ENCODE data around the gene PLXNA4.

The PLXNA4 gene

DNA sequence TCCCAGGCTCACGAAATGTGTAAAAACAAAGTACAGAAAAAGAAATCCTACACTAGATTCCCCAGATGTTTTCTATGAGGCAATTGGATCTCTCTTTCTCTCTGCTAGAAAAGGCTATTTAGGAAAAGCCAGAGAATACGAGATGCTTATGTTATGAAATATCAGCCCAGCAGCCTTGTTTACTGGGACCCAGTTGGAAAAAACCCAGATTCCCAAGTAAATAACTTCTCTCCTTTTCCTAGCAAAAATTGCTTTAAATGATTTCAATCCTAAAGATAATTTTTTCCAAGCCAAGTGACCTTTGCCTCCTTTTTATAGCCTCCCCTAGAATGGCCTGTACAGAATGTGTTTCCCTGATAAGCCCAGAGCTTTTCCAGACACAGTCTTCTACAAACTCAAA is 199.3 kb downstream of the PLXNA4 start:
- H3K9ac ChIP-seq (ENCODE audit: low read length): no peak overlapping the region
- no peak overlapping the region for H3K4me3 ChIP-seq (ENCODE audit: low read length)
- no peaks in the 10 kb centered on the region for H4K20me1 ChIP-seq (ENCODE audit: insufficient read depth, low read length)
- no peaks in the 10 kb centered on the region for H3K79me2 ChIP-seq (ENCODE audit: low read length)
- H3K27me3 ChIP-seq (ENCODE audit: low read depth, low read length): peaks cover 36% of the 10 kb centered on the region
- no peak overlapping the region for H3K4me2 ChIP-seq (ENCODE audit: low read length)
- H3K9me3 ChIP-seq (ENCODE audit: insufficient read depth, low read length): no peaks in the 10 kb centered on the region
- TF ChIP-seq, protein P1, sequence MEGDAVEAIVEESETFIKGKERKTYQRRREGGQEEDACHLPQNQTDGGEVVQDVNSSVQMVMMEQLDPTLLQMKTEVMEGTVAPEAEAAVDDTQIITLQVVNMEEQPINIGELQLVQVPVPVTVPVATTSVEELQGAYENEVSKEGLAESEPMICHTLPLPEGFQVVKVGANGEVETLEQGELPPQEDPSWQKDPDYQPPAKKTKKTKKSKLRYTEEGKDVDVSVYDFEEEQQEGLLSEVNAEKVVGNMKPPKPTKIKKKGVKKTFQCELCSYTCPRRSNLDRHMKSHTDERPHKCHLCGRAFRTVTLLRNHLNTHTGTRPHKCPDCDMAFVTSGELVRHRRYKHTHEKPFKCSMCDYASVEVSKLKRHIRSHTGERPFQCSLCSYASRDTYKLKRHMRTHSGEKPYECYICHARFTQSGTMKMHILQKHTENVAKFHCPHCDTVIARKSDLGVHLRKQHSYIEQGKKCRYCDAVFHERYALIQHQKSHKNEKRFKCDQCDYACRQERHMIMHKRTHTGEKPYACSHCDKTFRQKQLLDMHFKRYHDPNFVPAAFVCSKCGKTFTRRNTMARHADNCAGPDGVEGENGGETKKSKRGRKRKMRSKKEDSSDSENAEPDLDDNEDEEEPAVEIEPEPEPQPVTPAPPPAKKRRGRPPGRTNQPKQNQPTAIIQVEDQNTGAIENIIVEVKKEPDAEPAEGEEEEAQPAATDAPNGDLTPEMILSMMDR (IDR thresholded peaks at IDR 0.05; ENCODE audit: low read depth, low read length): no peak
- TF ChIP-seq EZH2phosphoT487 (IDR thresholded peaks at IDR 0.05; ENCODE audit: low read depth): no peak
- no peaks in the 10 kb centered on the region for H3K4me1 ChIP-seq (ENCODE audit: low read length)
- no peaks in the 10 kb centered on the region for H3K36me3 ChIP-seq (replicated peaks; ENCODE audit: low read depth, low read length)
- H2AFZ ChIP-seq (ENCODE audit: low read depth, low read length): no peak overlapping the region
- H3K27ac ChIP-seq (ENCODE audit: low read length): no peak overlapping the region

DNA sequence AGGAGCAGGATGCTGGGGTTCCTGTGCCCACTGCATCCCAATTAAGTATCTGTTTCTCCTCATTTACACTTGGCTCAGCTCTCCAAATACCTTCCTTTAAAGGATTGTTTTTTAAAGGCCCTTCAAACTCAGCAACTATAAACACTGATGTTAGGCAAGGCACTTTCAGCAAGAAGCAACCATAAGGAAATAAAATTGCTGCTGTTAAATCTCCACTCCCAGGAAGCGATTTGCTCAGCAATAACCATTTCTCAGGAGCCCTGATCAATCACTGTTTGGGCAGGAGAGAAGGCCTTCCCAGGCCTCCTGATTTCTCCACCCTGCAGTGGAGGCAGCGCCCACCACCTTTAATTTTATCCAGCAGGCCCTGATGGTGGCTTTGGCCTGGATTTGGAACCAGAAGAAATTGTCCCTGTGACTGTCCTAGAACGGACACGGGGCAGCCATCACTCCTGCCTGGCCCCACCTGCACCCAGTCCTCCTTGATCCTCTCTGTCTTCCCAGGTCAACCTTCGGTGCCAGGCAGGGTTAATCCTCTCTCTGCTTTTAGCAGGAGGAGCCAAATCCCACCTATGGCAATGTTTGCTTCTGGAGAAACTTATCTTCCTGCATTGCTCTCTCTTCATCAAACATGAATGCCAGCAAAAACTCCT is 199.8 kb downstream of the PLXNA4 start:
- no peaks in the 10 kb centered on the region for H3K4me1 ChIP-seq (ENCODE audit: low read length)
- H3K9me3 ChIP-seq (ENCODE audit: insufficient read depth, low read length): no peaks in the 10 kb centered on the region
- no peaks in the 10 kb centered on the region for H3K36me3 ChIP-seq (replicated peaks; ENCODE audit: low read depth, low read length)
- no peak for TF ChIP-seq EZH2phosphoT487 (IDR thresholded peaks at IDR 0.05; ENCODE audit: low read depth)
- TF ChIP-seq, protein P1 (IDR thresholded peaks at IDR 0.05; ENCODE audit: low read depth, low read length): no peak
- H3K4me2 ChIP-seq (ENCODE audit: low read length): no peak overlapping the region
- H3K9ac ChIP-seq (ENCODE audit: low read length): no peak overlapping the region
- peaks cover 30% of the 10 kb centered on the region for H3K27me3 ChIP-seq (ENCODE audit: low read depth, low read length)
- H3K79me2 ChIP-seq (ENCODE audit: low read length): no peaks in the 10 kb centered on the region
- no peaks in the 10 kb centered on the region for H4K20me1 ChIP-seq (ENCODE audit: insufficient read depth, low read length)
- no peak overlapping the region for H3K27ac ChIP-seq (ENCODE audit: low read length)
- H2AFZ ChIP-seq (ENCODE audit: low read depth, low read length): no peak overlapping the region
- H3K4me3 ChIP-seq (ENCODE audit: low read length): no peak overlapping the region

DNA sequence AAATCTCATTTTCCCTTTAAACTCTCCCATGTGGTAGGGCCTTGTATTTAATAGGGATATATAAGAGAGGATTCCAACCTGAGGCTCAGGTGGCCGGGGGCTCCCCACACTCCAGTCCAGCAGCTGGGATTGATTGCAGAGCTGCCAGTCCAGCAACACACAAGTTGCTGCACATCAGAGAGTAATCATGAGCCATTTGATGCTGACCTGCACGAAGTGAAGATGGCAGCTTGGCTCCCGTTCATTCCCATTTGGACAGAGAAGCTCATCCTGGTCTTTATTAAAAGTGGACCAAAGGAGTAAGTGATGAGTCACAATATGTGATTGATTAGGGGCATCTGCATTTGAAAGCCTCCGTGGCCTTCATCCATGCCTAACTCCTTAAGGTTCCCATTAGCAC is 202.4 kb downstream of the PLXNA4 start:
- Histone ChIP-seq H3K4me1 (ENCODE audit: low read length) (no peaks in the 10 kb centered on the region), H3K9ac (ENCODE audit: low read length) (no peak overlapping the region)
- TF ChIP-seq EZH2phosphoT487 (IDR thresholded peaks at IDR 0.05; ENCODE audit: low read depth): no peak
- TF ChIP-seq, protein P1 (IDR thresholded peaks at IDR 0.05; ENCODE audit: low read depth, low read length): no peak

DNA sequence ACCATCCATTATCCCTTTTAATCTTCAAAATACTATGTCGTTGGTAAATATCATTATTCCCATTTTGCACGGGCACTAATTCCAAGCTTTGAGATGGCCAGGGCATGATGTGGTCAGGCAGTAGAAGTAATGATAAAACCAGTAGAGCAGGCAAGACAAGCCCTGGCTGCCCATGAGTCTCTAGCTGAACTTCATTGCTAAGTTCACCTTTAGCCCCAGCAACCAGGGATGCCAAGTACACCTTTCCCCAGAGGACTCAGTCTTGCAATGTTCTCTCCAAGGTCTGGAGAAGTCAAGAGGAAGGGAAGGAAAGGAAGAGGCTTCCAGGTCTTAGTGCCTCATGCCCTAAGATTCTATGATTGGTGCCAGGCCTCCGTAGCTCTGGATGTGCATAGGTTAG is 203.2 kb downstream of the PLXNA4 start:
- Histone ChIP-seq H3K4me3 (ENCODE audit: low read length) (no peak overlapping the region), H2AFZ (ENCODE audit: low read depth, low read length) (no peak overlapping the region), H4K20me1 (ENCODE audit: insufficient read depth, low read length) (no peaks in the 10 kb centered on the region), H3K9ac (ENCODE audit: low read length) (no peak overlapping the region), H3K27ac (ENCODE audit: low read length) (no peak overlapping the region), H3K4me1 (ENCODE audit: low read length) (no peaks in the 10 kb centered on the region), H3K36me3 (replicated peaks; ENCODE audit: low read depth, low read length) (no peaks in the 10 kb centered on the region), H3K4me2 (ENCODE audit: low read length) (no peak overlapping the region), H3K9me3 (ENCODE audit: insufficient read depth, low read length) (no peaks in the 10 kb centered on the region), H3K27me3 (ENCODE audit: low read depth, low read length) (peaks cover 34% of the 10 kb centered on the region), H3K79me2 (ENCODE audit: low read length) (no peaks in the 10 kb centered on the region)
- no peak for TF ChIP-seq EZH2phosphoT487 (IDR thresholded peaks at IDR 0.05; ENCODE audit: low read depth)
- TF ChIP-seq, protein P1 (IDR thresholded peaks at IDR 0.05; ENCODE audit: low read depth, low read length): no peak

More for the DNA sequence above, 202.4 kb downstream of the PLXNA4 start:
- H3K27ac ChIP-seq (ENCODE audit: low read length): no peak overlapping the region
- no peaks in the 10 kb centered on the region for H3K36me3 ChIP-seq (replicated peaks; ENCODE audit: low read depth, low read length)
- no peaks in the 10 kb centered on the region for H3K79me2 ChIP-seq (ENCODE audit: low read length)
- H3K4me2 ChIP-seq (ENCODE audit: low read length): no peak overlapping the region
- H3K4me3 ChIP-seq (ENCODE audit: low read length): no peak overlapping the region
- no peaks in the 10 kb centered on the region for H3K9me3 ChIP-seq (ENCODE audit: insufficient read depth, low read length)
- H4K20me1 ChIP-seq (ENCODE audit: insufficient read depth, low read length): no peaks in the 10 kb centered on the region
- H2AFZ ChIP-seq (ENCODE audit: low read depth, low read length): no peak overlapping the region
- H3K27me3 ChIP-seq (ENCODE audit: low read depth, low read length): peaks cover 26% of the 10 kb centered on the region
